Colonic mucosa (tissue), 4 donors: ENCODE data around the gene MAGEA2B. TPM values are rescaled to one million over a fixed set of nuclear protein-coding genes. Genes with fewer than 3 reads are reported as not detected.
"Not testable (repeated sequence)": the region's sequence is repeated elsewhere in the genome, so short reads cannot be mapped to it uniquely, and the experiment has no call there.

Experiments
- DNase-seq: peaks from one replicate; pipeline ENCODE4 v3.0.0-alpha.2; 2020
- H3K27ac ChIP-seq: fragments of 200-600 bp; one replicate; pipeline ENCODE4 v1.8.0; 2021
- H3K27me3 ChIP-seq: fragments of 200-600 bp; one replicate; pipeline ENCODE4 v1.8.0; 2021
- H3K36me3 ChIP-seq: fragments of 200-600 bp; one replicate; pipeline ENCODE4 v1.8.0; 2021
- H3K4me1 ChIP-seq: fragments of 200-600 bp; one replicate; pipeline ENCODE4 v1.8.0; 2021; ENCODE audit warnings: mild to moderate bottlenecking
- H3K4me3 ChIP-seq: fragments of 200-600 bp; one replicate; pipeline ENCODE4 v1.8.0; 2021
- H3K9ac ChIP-seq, 2 donors: one replicate each; pipeline ENCODE4 v1.7.0; 2013; ENCODE audit warnings: control low read depth in 2 of 2, low read depth in 2 of 2, low read length in 2 of 2
- H3K9me3 ChIP-seq: fragments of 200-600 bp; one replicate; pipeline ENCODE4 v1.8.0; 2021
- CTCF ChIP-seq: fragments of 200-600 bp; IDR thresholded peaks from one replicate; pipeline ENCODE4 v1.8.0; 2022; ENCODE audit warnings: antibody characterized with exemption, mild to moderate bottlenecking
- intact Hi-C: fragments of 100-400 bp; cut with DNase I; formaldehyde crosslinking; loops from one replicate; pipeline ENCODE4 v1.14.1; 2022
- total RNA-seq, 2 donors: library from RNA; stranded (reverse); fragmentation: NEBNext Ultra II Directional in 1 of 2; extraction: Animal tissue kit (Norgen Biotek cat#: 25700) in 1 of 2; gene quantifications; one replicate each; pipeline ENCODE4 v1.2.1, GENCODE V29; 2021
- donor health status: healthy.
- donor health status: DM: no; HTN: no; CAD: no.
- donor health status: DM: no; HTN: no; CAD: no.

Gene MAGEA2B
- total RNA-seq, 2 donors from 2014 or later = 0.62 TPM; not detected in 1

DNA sequence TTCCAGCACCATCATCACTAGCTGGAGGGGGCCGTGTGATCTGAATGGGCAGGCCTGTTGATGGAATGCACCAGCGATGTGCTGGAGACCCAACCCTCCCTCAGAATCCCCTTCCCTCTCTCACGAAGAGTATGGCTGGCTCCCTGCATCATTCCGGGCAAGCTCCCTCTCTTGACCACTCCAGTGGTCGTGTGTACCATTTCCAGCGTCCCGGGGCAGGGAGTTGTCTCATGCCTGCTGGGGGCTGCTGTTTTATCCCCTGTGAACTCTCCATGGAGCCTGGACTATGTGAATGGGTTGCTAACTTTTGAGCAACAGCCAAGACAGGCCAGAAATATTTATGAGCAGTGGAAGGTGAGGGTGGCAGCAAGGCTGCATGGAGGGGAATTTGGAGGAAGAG is 11.0 kb downstream of the MAGEA2B start:
- Histone ChIP-seq H3K36me3 (no peaks in the 10 kb centered on the region), H3K9me3 (no peaks in the 10 kb centered on the region), H3K27ac (no peak overlapping the region), H3K9ac (no peak overlapping the region), H3K4me1 (no peaks in the 10 kb centered on the region), H3K27me3 (no peaks in the 10 kb centered on the region), H3K4me3 (no peak overlapping the region)
- intact Hi-C loops = no loop called here
- no peak for TF ChIP-seq CTCF
- no peak for DNase-seq

GRCh38 chrX:152733261-152733975 is 19.0 kb downstream of the MAGEA2B start, which contains the start of the genes CSAG1 and MAGEA12:
TSS of gene CSAG1 (minus strand) at chrX:152733721. CDS start at chrX:152732460, 1,261 bp downstream.
TSS of gene MAGEA12 (plus strand) at chrX:152733757. CDS start at chrX:152736162, 2,405 bp downstream.
- Histone ChIP-seq H3K36me3 (no peaks in the 10 kb centered on the region), H3K27ac (no peak within 1 kb of the TSS), H3K27me3 (no peaks in the 10 kb centered on the region), H3K4me3 (no peak within 1 kb of the TSS), H3K9me3 (no peaks in the 10 kb centered on the region), H3K9ac (no peak within 1 kb of the TSS), H3K4me1 (no peaks in the 10 kb centered on the region)
- intact Hi-C loops = no loop called here
- DNase-seq = no peak
- TF ChIP-seq CTCF = no peak

- H3K4me1 ChIP-seq, H3K36me3 ChIP-seq, intact Hi-C loops, H3K9ac ChIP-seq, H3K9me3 ChIP-seq, DNase-seq, H3K27ac ChIP-seq, H3K27me3 ChIP-seq, H3K4me3 ChIP-seq: not testable (repeated sequence)
Observed at GRCh38 chrX:152734143-152734858, 19.9 kb downstream of the MAGEA2B start.

DNA sequence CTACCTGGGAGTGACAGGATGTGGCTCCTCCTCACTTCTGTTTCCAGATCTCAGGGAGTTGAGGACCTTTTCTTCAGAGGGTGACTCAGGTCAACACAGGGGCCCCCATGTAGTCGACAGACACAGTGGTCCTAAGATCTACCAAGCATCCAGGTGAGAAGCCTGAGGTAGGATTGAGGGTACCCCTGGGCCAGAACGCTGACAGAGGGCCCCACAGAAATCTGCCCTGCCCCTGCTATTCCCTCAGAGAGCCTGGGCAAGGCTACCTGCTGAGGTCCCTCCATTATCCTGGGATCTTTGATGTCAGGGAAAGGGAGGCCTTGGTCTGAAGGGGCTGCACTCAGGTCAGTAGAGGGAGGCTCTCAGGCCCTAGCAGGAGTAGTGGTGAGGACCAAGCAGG is 20.7 kb downstream of the MAGEA2B start:
- Histone ChIP-seq H3K27me3 (no peaks in the 10 kb centered on the region), H3K9me3 (no peaks in the 10 kb centered on the region), H3K36me3 (no peaks in the 10 kb centered on the region), H3K4me1 (no peaks in the 10 kb centered on the region), H3K27ac (no peak overlapping the region), H3K9ac (no peak overlapping the region), H3K4me3 (no peak overlapping the region)
- intact Hi-C loops = no loop called here
- TF ChIP-seq CTCF = no peak
- DNase-seq = no peak

- no peaks in the 10 kb centered on the region for H3K36me3 ChIP-seq
- no peak for TF ChIP-seq CTCF
- no peaks in the 10 kb centered on the region for H3K4me1 ChIP-seq
- H3K27me3 ChIP-seq = no peaks in the 10 kb centered on the region
- intact Hi-C loops = no loop called here
- no peak for DNase-seq
- no peaks in the 10 kb centered on the region for H3K9me3 ChIP-seq
- no peak overlapping the region for H3K27ac ChIP-seq
- H3K9ac ChIP-seq = no peak overlapping the region
- H3K4me3 ChIP-seq = no peak overlapping the region
Observed at GRCh38 chrX:152735860-152736511, 21.6 kb downstream of the MAGEA2B start.

DNA sequence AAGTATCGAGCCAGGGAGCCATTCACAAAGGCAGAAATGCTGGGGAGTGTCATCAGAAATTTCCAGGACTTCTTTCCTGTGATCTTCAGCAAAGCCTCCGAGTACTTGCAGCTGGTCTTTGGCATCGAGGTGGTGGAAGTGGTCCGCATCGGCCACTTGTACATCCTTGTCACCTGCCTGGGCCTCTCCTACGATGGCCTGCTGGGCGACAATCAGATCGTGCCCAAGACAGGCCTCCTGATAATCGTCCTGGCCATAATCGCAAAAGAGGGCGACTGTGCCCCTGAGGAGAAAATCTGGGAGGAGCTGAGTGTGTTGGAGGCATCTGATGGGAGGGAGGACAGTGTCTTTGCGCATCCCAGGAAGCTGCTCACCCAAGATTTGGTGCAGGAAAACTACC is 22.1 kb downstream of the MAGEA2B start:
- intact Hi-C loops, H3K27me3 ChIP-seq, H3K9ac ChIP-seq, H3K36me3 ChIP-seq, H3K4me1 ChIP-seq, H3K27ac ChIP-seq, DNase-seq, H3K4me3 ChIP-seq, H3K9me3 ChIP-seq: not testable (repeated sequence)
